Peyer's patch (tissue), 4 donors: ENCODE data around the gene PAX2. TPM values are rescaled to one million over a fixed set of nuclear protein-coding genes. Genes with fewer than 3 reads are reported as not detected.

ENCODE experiments used
- DNase-seq, 3 donors: peaks; one replicate each; pipeline ENCODE4 v3.0.0-alpha.2; 2017 to 2019
- H3K27ac ChIP-seq, 4 donors: fragments of 200-600 bp; sonication (generic); one replicate each; pipeline ENCODE4 v1.5.1; 2016 to 2019
- H3K27me3 ChIP-seq, 2 donors: fragments of 200-600 bp; sonication (generic); one replicate each; pipeline ENCODE4 v1.5.1; 2019
- H3K36me3 ChIP-seq, 3 donors: fragments of 200-600 bp; sonication (generic); one replicate each; pipeline ENCODE4 v1.5.1; 2016 to 2019
- H3K4me1 ChIP-seq, 4 donors: fragments of 200-600 bp; sonication (generic); one replicate each; pipeline ENCODE4 v1.5.1; 2016 to 2019
- H3K4me3 ChIP-seq, 4 donors: fragments of 200-600 bp; sonication (generic); 1 replicate in 3 of 4; 2 replicates in 1 of 4; pipeline ENCODE4 v1.5.1; 2016 to 2019; ENCODE audit warnings: mild to moderate bottlenecking in 1 of 4
- H3K9me3 ChIP-seq, 4 donors: fragments of 200-600 bp; sonication (generic); one replicate each; pipeline ENCODE4 v1.5.1; 2016 to 2019; ENCODE audit warnings: mild to moderate bottlenecking in 1 of 4
- POLR2A ChIP-seq, 2 donors: fragments of 450-650 bp; IDR thresholded peaks; one replicate each; pipeline ENCODE4 v1.5.1; 2017; ENCODE audit warnings: antibody characterized with exemption in 2 of 2, mild to moderate bottlenecking in 2 of 2, moderate library complexity in 2 of 2
- total RNA-seq, 4 donors: library from RNA; depleted of rRNA; stranded (reverse); fragments of >200 nt; gene quantifications; one replicate each; pipeline ENCODE4 v1.1.0, GENCODE V29; 2016
- TF ChIP-seq, protein P1 (sequence below), 6 experiments: fragments of 450-650 bp in 4 of 6; fragments of 200-600 bp in 2 of 6; sonication (generic) in 1 of 6; IDR thresholded peaks; one replicate each; pipeline ENCODE4 v1.5.1; 2017 to 2019; ENCODE audit warnings: antibody characterized with exemption in 6 of 6, mild to moderate bottlenecking in 3 of 6, moderate library complexity in 1 of 6

The PAX2 gene
- total RNA-seq, 4 donors from 2014 or later = not detected

DNA sequence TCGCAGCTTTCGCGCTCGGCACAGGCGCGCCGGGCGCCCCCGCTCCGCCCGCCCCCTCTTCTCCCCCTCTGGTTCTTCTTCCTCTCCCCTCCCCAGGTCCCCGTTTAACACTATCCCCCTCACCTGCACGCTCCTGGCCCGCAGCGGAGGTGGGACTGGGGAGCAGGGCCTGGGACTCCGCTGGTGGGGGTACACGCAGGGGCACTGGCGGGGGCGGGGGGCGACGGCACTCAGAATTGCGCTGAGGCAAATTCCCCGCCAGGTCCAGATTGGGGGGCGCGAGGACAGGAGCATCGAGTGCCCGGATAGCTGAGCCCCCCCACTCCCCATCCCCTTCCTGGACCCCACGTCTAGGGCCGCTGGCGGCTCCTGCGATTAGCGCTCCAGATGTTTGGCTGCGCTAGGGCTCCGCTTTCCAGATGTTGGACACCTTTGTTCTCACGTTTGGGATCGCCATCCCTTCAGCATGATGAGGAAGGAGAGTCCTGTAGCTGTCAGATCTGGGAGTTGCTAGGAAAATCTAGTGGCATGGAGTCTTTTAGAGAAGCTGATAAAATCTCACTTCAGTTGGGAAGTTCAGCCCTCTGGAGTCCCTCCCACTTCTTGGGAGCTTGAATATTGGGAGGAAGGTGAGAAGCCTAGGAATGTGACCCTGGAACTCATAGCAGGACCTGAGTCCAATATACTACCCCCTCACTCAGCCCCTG lies 31.4 kb upstream of the PAX2 start:
- H3K4me3 ChIP-seq = peak overlapping the region in 1 of 4 donors; percentile 19
- H3K9me3 ChIP-seq = no peaks in the 10 kb centered on the region
- H3K27ac ChIP-seq = no peak overlapping the region
- H3K4me1 ChIP-seq = peaks cover 0 to 15% (median 2%) of the 10 kb centered on the region in 4 donors
- no peaks in the 10 kb centered on the region for H3K36me3 ChIP-seq
- DNase-seq = no peak
- TF ChIP-seq, protein P1, sequence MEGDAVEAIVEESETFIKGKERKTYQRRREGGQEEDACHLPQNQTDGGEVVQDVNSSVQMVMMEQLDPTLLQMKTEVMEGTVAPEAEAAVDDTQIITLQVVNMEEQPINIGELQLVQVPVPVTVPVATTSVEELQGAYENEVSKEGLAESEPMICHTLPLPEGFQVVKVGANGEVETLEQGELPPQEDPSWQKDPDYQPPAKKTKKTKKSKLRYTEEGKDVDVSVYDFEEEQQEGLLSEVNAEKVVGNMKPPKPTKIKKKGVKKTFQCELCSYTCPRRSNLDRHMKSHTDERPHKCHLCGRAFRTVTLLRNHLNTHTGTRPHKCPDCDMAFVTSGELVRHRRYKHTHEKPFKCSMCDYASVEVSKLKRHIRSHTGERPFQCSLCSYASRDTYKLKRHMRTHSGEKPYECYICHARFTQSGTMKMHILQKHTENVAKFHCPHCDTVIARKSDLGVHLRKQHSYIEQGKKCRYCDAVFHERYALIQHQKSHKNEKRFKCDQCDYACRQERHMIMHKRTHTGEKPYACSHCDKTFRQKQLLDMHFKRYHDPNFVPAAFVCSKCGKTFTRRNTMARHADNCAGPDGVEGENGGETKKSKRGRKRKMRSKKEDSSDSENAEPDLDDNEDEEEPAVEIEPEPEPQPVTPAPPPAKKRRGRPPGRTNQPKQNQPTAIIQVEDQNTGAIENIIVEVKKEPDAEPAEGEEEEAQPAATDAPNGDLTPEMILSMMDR (IDR thresholded peaks at IDR 0.05) = no peak
- no peak for TF ChIP-seq POLR2A (IDR thresholded peaks at IDR 0.05)
- peaks cover 0 to 41% of the 10 kb centered on the region in 2 donors for H3K27me3 ChIP-seq

GRCh38 chr10:100714566-100714950 lies 30.8 kb upstream of the PAX2 start:
- Histone ChIP-seq H3K4me1 (peaks cover 0 to 15% (median 2%) of the 10 kb centered on the region in 4 donors), H3K27me3 (peaks cover 0 to 35% of the 10 kb centered on the region in 2 donors), H3K36me3 (no peaks in the 10 kb centered on the region), H3K9me3 (no peaks in the 10 kb centered on the region), H3K4me3 (no peak overlapping the region), H3K27ac (no peak overlapping the region)
- no peak for DNase-seq
- TF ChIP-seq, protein P1 (IDR thresholded peaks at IDR 0.05) = no peak
- TF ChIP-seq POLR2A (IDR thresholded peaks at IDR 0.05) = no peak

DNA sequence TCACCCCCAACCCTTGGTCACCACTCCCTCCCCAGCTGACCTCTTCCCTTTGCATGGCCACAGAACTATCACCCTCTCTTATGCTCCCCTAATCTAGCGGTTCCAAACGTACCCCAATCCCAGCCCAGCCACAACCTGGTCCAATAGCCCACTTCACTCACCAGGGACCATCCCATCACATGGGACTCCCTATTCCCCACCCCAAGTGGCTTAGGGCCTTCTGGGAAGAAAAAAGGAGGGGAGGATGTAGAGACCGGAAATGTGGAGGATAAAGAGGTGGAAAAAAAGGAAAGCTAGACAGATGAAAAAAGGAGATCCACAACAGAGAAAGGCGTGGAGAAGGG lies 30.3 kb upstream of the PAX2 start:
- peaks cover 0 to 15% (median 2%) of the 10 kb centered on the region in 4 donors for H3K4me1 ChIP-seq
- H3K27me3 ChIP-seq = peaks cover 0 to 30% of the 10 kb centered on the region in 2 donors
- DNase-seq = no peak
- H3K9me3 ChIP-seq = no peaks in the 10 kb centered on the region
- H3K36me3 ChIP-seq = no peaks in the 10 kb centered on the region
- TF ChIP-seq POLR2A (IDR thresholded peaks at IDR 0.05) = no peak
- TF ChIP-seq, protein P1 (IDR thresholded peaks at IDR 0.05) = no peak
- H3K27ac ChIP-seq = no peak overlapping the region
- no peak overlapping the region for H3K4me3 ChIP-seq

DNA sequence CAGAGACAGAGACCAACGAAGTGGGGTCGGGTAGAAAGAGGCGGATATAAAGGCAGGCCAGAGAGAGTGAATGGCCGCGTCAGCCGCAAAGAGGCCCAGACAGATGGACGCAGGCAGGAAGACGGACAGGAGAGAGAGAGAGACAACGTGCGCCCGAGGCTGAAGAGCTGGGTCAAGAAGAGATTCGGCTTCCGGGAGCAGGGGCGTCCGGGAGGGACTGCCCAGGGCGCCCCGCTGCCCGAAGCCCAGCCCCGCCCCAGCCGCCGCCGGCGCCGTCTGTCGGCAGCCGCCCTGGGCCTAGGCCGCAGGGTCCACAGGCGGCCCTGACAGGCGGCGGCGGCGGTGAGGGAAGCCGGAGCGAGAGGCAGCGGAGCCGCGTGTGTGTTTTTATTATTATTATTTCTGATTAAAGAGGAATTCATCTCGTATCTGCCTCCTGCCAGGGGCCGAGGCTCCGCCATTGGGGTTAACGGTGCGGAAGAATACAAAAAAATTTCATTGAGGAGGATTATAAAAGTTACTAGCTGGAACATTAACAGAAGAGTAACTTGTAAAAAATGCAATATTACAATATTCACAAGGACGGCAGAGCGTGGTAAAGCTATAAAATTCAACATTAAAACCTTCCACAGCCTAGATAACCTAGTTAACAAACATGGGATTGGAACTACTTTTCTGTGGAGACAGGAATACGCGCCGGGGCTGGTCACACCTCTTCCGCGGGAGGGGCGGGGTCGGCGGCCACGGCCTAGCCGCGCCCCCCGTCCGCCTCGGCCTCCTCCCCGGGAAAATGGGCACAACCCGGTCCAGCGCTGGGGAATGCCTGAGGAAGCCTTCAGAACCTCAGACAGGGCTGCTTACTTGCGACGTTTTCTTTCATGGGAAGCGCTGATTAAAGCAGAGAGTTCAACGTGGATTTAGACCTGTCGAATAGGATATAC lies 29.7 kb upstream of the PAX2 start:
- no peak for DNase-seq
- H3K27me3 ChIP-seq = peaks cover 0 to 25% of the 10 kb centered on the region in 2 donors

DNA sequence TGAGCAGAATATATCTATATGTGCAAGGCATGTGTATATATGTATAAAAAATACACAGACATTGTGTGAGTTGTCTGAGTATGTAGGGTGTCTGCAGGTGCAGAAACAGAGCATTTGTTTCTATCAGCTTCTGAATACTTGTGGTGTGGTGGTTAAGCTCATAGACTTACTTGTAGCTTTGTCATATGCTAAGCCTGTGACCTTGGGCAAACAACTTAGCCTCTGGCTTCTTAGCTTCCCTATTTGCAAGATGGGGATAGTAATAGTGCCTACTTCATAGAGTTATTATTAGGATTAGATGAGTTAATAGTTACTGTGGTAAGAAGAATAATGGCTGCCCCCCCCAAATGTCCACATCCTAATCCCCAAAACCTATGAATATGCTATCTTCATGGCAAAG lies 28.2 kb upstream of the PAX2 start:
- TF ChIP-seq, protein P1 (IDR thresholded peaks at IDR 0.05) = no peak
- no peak for TF ChIP-seq POLR2A (IDR thresholded peaks at IDR 0.05)
- no peak for DNase-seq
- no peak overlapping the region for H3K4me3 ChIP-seq
- no peaks in the 10 kb centered on the region for H3K9me3 ChIP-seq
- H3K36me3 ChIP-seq = no peaks in the 10 kb centered on the region
- H3K4me1 ChIP-seq = peaks cover 0 to 15% (median 2%) of the 10 kb centered on the region in 4 donors
- H3K27ac ChIP-seq = no peak overlapping the region
- H3K27me3 ChIP-seq = peaks cover 0 to 23% of the 10 kb centered on the region in 2 donors

More for the DNA sequence above, 29.7 kb upstream of the PAX2 start:
- Histone ChIP-seq H3K27ac (no peak overlapping the region), H3K9me3 (no peaks in the 10 kb centered on the region), H3K36me3 (no peaks in the 10 kb centered on the region), H3K4me3 (peak overlapping the region in 3 of 4 donors; percentile 6 to 37 (median 25)), H3K4me1 (peaks cover 0 to 15% (median 2%) of the 10 kb centered on the region in 4 donors)
- TF ChIP-seq POLR2A (IDR thresholded peaks at IDR 0.05) = no peak
- TF ChIP-seq, protein P1 (IDR thresholded peaks at IDR 0.05) = no peak
